GM23338 (cell line): ENCODE results near the gene S100A1. TPM values are rescaled to one million over a fixed set of nuclear protein-coding genes. Genes with fewer than 3 reads are reported as not detected.
A peak's percentile ranks its signal among the peaks of the same experiment; 100 is the strongest.

Experiments
- ATAC-seq: fragments of 200-7000 bp; cut with Tn5 transposase; 3 replicates; pipeline ENCODE4 v1.9.1; 2020
- DNase-seq: peaks from one replicate; pipeline ENCODE4 v3.0.0-alpha.2; 2015; ENCODE audit warnings: low spot score
- H2AFZ ChIP-seq: fragments of 200-600 bp; sonication (generic); 2 replicates; pipeline ENCODE4 v1.8.0; 2016; ENCODE audit warnings: antibody characterized with exemption, mild to moderate bottlenecking, moderate library complexity
- H3F3A ChIP-seq: fragments of 200-600 bp; sonication (generic); replicated peaks from 2 replicates; pipeline ENCODE4 v1.8.0; 2017; ENCODE audit warnings: antibody characterized with exemption, mixed run types, low read depth
- H3K27ac ChIP-seq: fragments of 200-600 bp; sonication (generic); 2 replicates; pipeline ENCODE4 v1.6.1; 2016; ENCODE audit warnings: low read depth
- H3K27me3 ChIP-seq: fragments of 200-600 bp; sonication (generic); 2 replicates; pipeline ENCODE4 v1.8.0; 2016; ENCODE audit warnings: mild to moderate bottlenecking, mixed run types, moderate library complexity; ENCODE audit not compliant: insufficient read depth
- H3K36me3 ChIP-seq: fragments of 200-600 bp; sonication (generic); 2 replicates; pipeline ENCODE4 v1.8.0; 2016; ENCODE audit warnings: mild to moderate bottlenecking; ENCODE audit not compliant: insufficient read depth
- H3K4me1 ChIP-seq: fragments of 200-600 bp; sonication (generic); 2 replicates; pipeline ENCODE4 v1.8.0; 2016; ENCODE audit warnings: mild to moderate bottlenecking, moderate library complexity; ENCODE audit not compliant: insufficient read depth
- H3K4me2 ChIP-seq: fragments of 200-600 bp; sonication (generic); 2 replicates; pipeline ENCODE4 v1.7.1; 2017; ENCODE audit warnings: mixed run types
- H3K4me3 ChIP-seq: fragments of 200-600 bp; sonication (generic); 2 replicates; pipeline ENCODE4 v1.6.1; 2016; ENCODE audit warnings: mixed run types
- H3K79me2 ChIP-seq: fragments of 200-600 bp; sonication (generic); replicated peaks from 2 replicates; pipeline ENCODE4 v1.8.0; 2017; ENCODE audit warnings: mild to moderate bottlenecking; ENCODE audit not compliant: insufficient read depth
- H3K9me2 ChIP-seq: fragments of 200-600 bp; sonication (generic); 2 replicates; pipeline ENCODE4 v1.8.0; 2017; ENCODE audit not compliant: insufficient read depth
- H4K20me1 ChIP-seq: fragments of 200-600 bp; sonication (generic); replicated peaks from 2 replicates; pipeline ENCODE4 v1.8.0; 2017; ENCODE audit warnings: mild to moderate bottlenecking; ENCODE audit not compliant: insufficient read depth
- H3K27ac Mint-ChIP-seq: 2 replicates; pipeline ENCODE4 v1.8.0; 2020; ENCODE audit warnings: inconsistent platforms, mild to moderate bottlenecking, moderate library complexity, mixed read lengths
- H3K27me3 Mint-ChIP-seq: 3 replicates; pipeline ENCODE4 v1.8.0; 2022; ENCODE audit warnings: low read depth, mild to moderate bottlenecking, moderate library complexity, mixed read lengths, inconsistent platforms; ENCODE audit not compliant: insufficient read depth, poor library complexity
- H3K36me3 Mint-ChIP-seq: 3 replicates; pipeline ENCODE4 v1.8.0; 2021; ENCODE audit warnings: low read depth, mild to moderate bottlenecking, inconsistent platforms, moderate library complexity, mixed read lengths
- H3K4me1 Mint-ChIP-seq: 3 replicates; pipeline ENCODE4 v1.8.0; 2020; ENCODE audit warnings: mild to moderate bottlenecking, inconsistent platforms, mixed read lengths
- H3K4me3 Mint-ChIP-seq: 3 replicates; pipeline ENCODE4 v1.8.0; 2021; ENCODE audit warnings: moderate library complexity, mild to moderate bottlenecking, inconsistent platforms, mixed read lengths
- H3K9me3 Mint-ChIP-seq: 3 replicates; pipeline ENCODE4 v1.8.0; 2020; ENCODE audit warnings: moderate library complexity, mild to moderate bottlenecking, inconsistent platforms, mixed read lengths
- CREB1 ChIP-seq: fragments of 250-450 bp; sonication (Bioruptor Pico); IDR thresholded peaks from 2 replicates; pipeline ENCODE4 v1.5.0; 2020; ENCODE audit warnings: low read depth, mild to moderate bottlenecking, moderate library complexity
- EZH2 ChIP-seq: fragments of 200-600 bp; sonication (generic); IDR thresholded peaks from one replicate; pipeline ENCODE4 v1.8.0; 2017; ENCODE audit warnings: antibody characterized with exemption, mild to moderate bottlenecking, low read depth; ENCODE audit not compliant: unreplicated experiment
- JUNB ChIP-seq: IDR thresholded peaks from one replicate; pipeline ENCODE4 v1.6.1; 2016; ENCODE audit warnings: antibody characterized with exemption; ENCODE audit not compliant: unreplicated experiment
- POLR2AphosphoS5 ChIP-seq: IDR thresholded peaks from 2 replicates; pipeline ENCODE4 v1.6.1; 2016; ENCODE audit warnings: antibody characterized with exemption, low read depth
- ZNF114 ChIP-seq: fragments of 250-450 bp; sonication (Bioruptor Pico); IDR thresholded peaks from 2 replicates; pipeline ENCODE4 v1.5.0; 2020; ENCODE audit warnings: mild to moderate bottlenecking, moderate library complexity
- polyA plus RNA-seq: library from polyadenylated mRNA; unstranded; fragments of >200 nt; fragmentation: Nextera tagmentation; extraction: Ambion mirVana; gene quantifications from 2 replicates; pipeline ENCODE4 v1.2.1, GENCODE V29; 2016
- total RNA-seq: library from RNA; depleted of rRNA; stranded (reverse); fragments of >200 nt; shearing (Covaris generic); gene quantifications from 2 replicates; pipeline ENCODE4 v1.2.3, GENCODE V29; 2014
- TF ChIP-seq, protein P1 (sequence below): IDR thresholded peaks from 2 replicates; pipeline ENCODE4 v1.6.1; 2016; ENCODE audit warnings: antibody characterized with exemption
- TF ChIP-seq, protein P2 (sequence below): IDR thresholded peaks from one replicate; pipeline ENCODE4 v1.6.1; 2018; ENCODE audit warnings: antibody characterized with exemption; ENCODE audit not compliant: unreplicated experiment

Gene S100A1
- total and polyA plus RNA-seq, 2 experiments from 2014 or later: 0.13 to 0.66 TPM

DNA sequence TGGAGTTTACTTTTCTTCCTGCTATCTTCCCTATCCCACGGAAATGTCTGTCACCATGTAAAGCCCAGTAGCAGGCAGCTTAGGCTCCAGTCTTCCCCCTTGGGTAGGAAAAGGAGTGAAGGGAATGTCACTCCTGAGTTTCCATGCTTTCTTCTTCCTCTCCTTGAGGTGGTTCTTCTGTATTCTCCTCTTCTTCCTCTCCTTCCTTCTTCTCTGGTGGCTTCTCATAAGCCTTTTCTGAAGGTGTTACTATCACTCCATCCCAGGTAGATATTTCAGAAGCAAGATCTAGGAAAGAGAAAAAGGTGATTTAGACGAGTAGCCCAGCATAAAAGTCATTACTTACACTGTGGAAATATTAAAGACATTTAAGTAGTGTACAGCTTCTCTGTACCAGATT is 34.0 kb downstream of the S100A1 start:
- H3K4me3 ChIP-seq: no peak overlapping the region
- H3K4me1 ChIP-seq: peaks cover 8% of the 10 kb centered on the region
- ATAC-seq (no peak), DNase-seq (no peak)
- H3K4me1 Mint-ChIP-seq: peaks cover 7% of the 10 kb centered on the region
- peaks cover 68% of the 10 kb centered on the region for H3F3A ChIP-seq
- peaks cover 8% of the 10 kb centered on the region for H3K27me3 Mint-ChIP-seq
- no peaks in the 10 kb centered on the region for H3K9me2 ChIP-seq
- TF ChIP-seq POLR2AphosphoS5: 0 out of 2 replicates have a peak, but pooled peaks have one; percentile 19
- TF ChIP-seq, protein P1, sequence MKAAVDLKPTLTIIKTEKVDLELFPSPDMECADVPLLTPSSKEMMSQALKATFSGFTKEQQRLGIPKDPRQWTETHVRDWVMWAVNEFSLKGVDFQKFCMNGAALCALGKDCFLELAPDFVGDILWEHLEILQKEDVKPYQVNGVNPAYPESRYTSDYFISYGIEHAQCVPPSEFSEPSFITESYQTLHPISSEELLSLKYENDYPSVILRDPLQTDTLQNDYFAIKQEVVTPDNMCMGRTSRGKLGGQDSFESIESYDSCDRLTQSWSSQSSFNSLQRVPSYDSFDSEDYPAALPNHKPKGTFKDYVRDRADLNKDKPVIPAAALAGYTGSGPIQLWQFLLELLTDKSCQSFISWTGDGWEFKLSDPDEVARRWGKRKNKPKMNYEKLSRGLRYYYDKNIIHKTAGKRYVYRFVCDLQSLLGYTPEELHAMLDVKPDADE: no peak
- H3K9me3 Mint-ChIP-seq: no peaks in the 10 kb centered on the region; the same call in 2 of the 3 replicates
- peaks cover 20% of the 10 kb centered on the region for H4K20me1 ChIP-seq
- no peak overlapping the region for H3K4me3 Mint-ChIP-seq
- peaks cover 73% of the 10 kb centered on the region for H3K36me3 Mint-ChIP-seq
- H3K4me2 ChIP-seq: no peak overlapping the region
- no peak overlapping the region for H2AFZ ChIP-seq
- no peaks in the 10 kb centered on the region for H3K27me3 ChIP-seq
- H3K27ac ChIP-seq: no peak overlapping the region
- H3K36me3 ChIP-seq: peaks cover 62% of the 10 kb centered on the region
- H3K79me2 ChIP-seq: peaks cover 13% of the 10 kb centered on the region
- H3K27ac Mint-ChIP-seq: no peak overlapping the region

DNA sequence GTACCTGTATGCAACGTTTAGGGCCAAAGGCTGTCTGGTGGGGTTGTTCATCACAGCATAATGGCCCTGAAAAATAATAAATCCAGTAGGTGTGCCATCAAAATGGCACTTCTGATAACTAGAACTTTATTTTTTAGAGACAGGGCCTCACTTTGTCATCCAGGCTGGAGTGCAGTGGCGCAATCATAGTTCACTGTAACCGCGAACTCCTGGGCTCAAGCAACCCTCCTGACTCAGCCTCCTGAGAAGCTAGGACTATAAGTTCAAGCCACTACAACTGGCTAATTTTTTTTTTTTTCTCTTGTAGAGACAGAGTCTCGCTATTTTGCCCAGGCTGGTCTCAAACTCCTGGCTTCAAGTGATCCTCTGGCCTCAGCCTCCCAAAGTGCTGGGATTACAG is 35.0 kb downstream of the S100A1 start:
- Histone ChIP-seq H3K27me3 (no peaks in the 10 kb centered on the region), H4K20me1 (peaks cover 24% of the 10 kb centered on the region), H3K4me3 (no peak overlapping the region), H3K4me2 (no peak overlapping the region), H2AFZ (no peak overlapping the region), H3K36me3 (peaks cover 71% of the 10 kb centered on the region), H3K79me2 (peaks cover 23% of the 10 kb centered on the region), H3K9me2 (no peaks in the 10 kb centered on the region), H3F3A (peaks cover 76% of the 10 kb centered on the region), H3K27ac (no peak overlapping the region), H3K4me1 (peaks cover 8% of the 10 kb centered on the region)
- Mint-ChIP-seq H3K9me3 (no peaks in the 10 kb centered on the region; the same call in 2 of the 3 replicates), H3K27ac (no peak overlapping the region), H3K27me3 (peaks cover 8% of the 10 kb centered on the region), H3K36me3 (peaks cover 82% of the 10 kb centered on the region), H3K4me1 (peaks cover 8% of the 10 kb centered on the region), H3K4me3 (no peak overlapping the region)
- DNase-seq (no peak), ATAC-seq (no peak)
- TF ChIP-seq ZNF114 (CRISPR knock-in tag) (no peak), JUNB (no peak), EZH2 (no peak), POLR2AphosphoS5 (no peak), CREB1 (no peak)
- TF ChIP-seq, protein P2, sequence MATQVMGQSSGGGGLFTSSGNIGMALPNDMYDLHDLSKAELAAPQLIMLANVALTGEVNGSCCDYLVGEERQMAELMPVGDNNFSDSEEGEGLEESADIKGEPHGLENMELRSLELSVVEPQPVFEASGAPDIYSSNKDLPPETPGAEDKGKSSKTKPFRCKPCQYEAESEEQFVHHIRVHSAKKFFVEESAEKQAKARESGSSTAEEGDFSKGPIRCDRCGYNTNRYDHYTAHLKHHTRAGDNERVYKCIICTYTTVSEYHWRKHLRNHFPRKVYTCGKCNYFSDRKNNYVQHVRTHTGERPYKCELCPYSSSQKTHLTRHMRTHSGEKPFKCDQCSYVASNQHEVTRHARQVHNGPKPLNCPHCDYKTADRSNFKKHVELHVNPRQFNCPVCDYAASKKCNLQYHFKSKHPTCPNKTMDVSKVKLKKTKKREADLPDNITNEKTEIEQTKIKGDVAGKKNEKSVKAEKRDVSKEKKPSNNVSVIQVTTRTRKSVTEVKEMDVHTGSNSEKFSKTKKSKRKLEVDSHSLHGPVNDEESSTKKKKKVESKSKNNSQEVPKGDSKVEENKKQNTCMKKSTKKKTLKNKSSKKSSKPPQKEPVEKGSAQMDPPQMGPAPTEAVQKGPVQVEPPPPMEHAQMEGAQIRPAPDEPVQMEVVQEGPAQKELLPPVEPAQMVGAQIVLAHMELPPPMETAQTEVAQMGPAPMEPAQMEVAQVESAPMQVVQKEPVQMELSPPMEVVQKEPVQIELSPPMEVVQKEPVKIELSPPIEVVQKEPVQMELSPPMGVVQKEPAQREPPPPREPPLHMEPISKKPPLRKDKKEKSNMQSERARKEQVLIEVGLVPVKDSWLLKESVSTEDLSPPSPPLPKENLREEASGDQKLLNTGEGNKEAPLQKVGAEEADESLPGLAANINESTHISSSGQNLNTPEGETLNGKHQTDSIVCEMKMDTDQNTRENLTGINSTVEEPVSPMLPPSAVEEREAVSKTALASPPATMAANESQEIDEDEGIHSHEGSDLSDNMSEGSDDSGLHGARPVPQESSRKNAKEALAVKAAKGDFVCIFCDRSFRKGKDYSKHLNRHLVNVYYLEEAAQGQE: no peak
